Aorta (tissue), 5 donors: ENCODE data around the gene TLE2. TPM values are rescaled to one million over a fixed set of nuclear protein-coding genes. Genes with fewer than 3 reads are reported as not detected.
"Not testable (repeated sequence)": the region's sequence is repeated elsewhere in the genome, so short reads cannot be mapped to it uniquely, and the experiment has no call there.

ENCODE experiments used
- ATAC-seq: fragments of 200-7000 bp; cut with Tn5 transposase; one replicate; pipeline ENCODE4 v1.9.1; 2022; ENCODE audit warnings: moderate library complexity; ENCODE audit not compliant: low FRiP score
- DNase-seq, 2 donors: peaks; one replicate each; pipeline ENCODE4 v3.0.0-alpha.2; 2020
- H3K27ac ChIP-seq, 2 donors: one replicate each; pipeline ENCODE4 v1.5.1; 2013; ENCODE audit warnings: low read length in 2 of 2, mild to moderate bottlenecking in 2 of 2, moderate library complexity in 2 of 2, control low read depth in 1 of 2, inconsistent platforms in 1 of 2, low read depth in 1 of 2
- H3K27me3 ChIP-seq, 2 donors: one replicate each; pipeline ENCODE4 v1.6.1; 2013; ENCODE audit warnings: control low read depth in 1 of 2, low read length in 1 of 2, mild to moderate bottlenecking in 1 of 2, moderate library complexity in 1 of 2; ENCODE audit not compliant: insufficient read depth in 2 of 2, control insufficient read depth in 1 of 2
- H3K36me3 ChIP-seq, 2 donors: one replicate each; pipeline ENCODE4 v1.6.1; 2013; ENCODE audit warnings: control low read depth in 1 of 2, low read length in 1 of 2, mild to moderate bottlenecking in 1 of 2; ENCODE audit not compliant: insufficient read depth in 2 of 2, control insufficient read depth in 1 of 2
- H3K4me1 ChIP-seq, 2 donors: one replicate each; pipeline ENCODE4 v1.6.1; 2013; ENCODE audit warnings: low read length in 2 of 2, control low read depth in 1 of 2, mild to moderate bottlenecking in 1 of 2, moderate library complexity in 1 of 2; ENCODE audit not compliant: insufficient read depth in 2 of 2, control insufficient read depth in 1 of 2
- H3K4me3 ChIP-seq, 2 donors: one replicate each; pipeline ENCODE4 v1.5.1; 2013; ENCODE audit warnings: low read length in 2 of 2, control low read depth in 1 of 2, mild to moderate bottlenecking in 1 of 2
- H3K9me3 ChIP-seq: one replicate; pipeline ENCODE4 v1.6.1; 2013; ENCODE audit warnings: mild to moderate bottlenecking, low read length; ENCODE audit not compliant: control insufficient read depth
- WGBS, 2 donors: extraction: QIAGEN DNeasy Blood & Tissue Kit; methylation state at CpG; one replicate each; pipeline ENCODE4 v1.1.7; 2013; 5-methylcytosine and 5-hydroxymethylcytosine counted together
- intact Hi-C, 2 donors: fragments of 100-400 bp; cut with DNase I; formaldehyde crosslinking; loops; one replicate each; pipeline versions ENCODE4 v1.14.2 to v1.15.0; 2022
- polyA plus RNA-seq, 2 donors: library from polyadenylated mRNA; stranded (reverse); fragments of 200-250 nt; gene quantifications; one replicate each; pipeline ENCODE4 v1.2.3, GENCODE V29; 2013
- total RNA-seq, 2 donors: library from RNA; stranded (reverse); fragmentation: NEBNext Ultra II Directional; extraction: Animal tissue kit (Norgen Biotek cat#: 25700); gene quantifications; one replicate each; pipeline ENCODE4 v1.2.1, GENCODE V29; 2021
- donor health status: healthy with polysubstance abuse.
- donor health status: Bipolar disorder and iron deficiency.
- donor health status: DM: no; HTN: no; CAD: no.
- donor health status: DM: no; HTN: no; CAD: no.
- donor health status: DM: yes; HTN: yes; CAD: no.

Gene TLE2
- total and polyA plus RNA-seq, 4 donors = 32.7 to 127 (median 43.9) TPM

DNA sequence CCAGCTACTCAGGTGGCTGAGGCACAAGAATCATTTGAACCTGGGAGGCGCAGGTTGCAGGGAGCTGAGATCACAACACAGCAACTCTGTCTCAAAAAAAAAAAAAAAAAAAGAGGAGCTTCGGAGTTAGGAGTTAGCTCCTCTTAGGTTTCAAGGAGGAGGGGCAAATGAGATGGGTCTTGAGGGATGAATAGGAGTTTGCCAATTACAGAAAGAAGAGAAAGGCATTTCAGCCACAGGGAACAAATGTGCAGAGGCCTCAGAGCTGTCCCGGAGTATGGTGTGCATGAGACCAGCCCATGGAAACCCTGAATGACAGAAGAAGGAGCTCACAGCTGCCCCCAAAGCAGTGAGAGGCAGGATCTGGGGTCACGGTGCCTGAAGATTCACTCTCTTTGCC lies 24.6 kb downstream of the TLE2 start:
- Histone ChIP-seq H3K4me3 (no peak overlapping the region), H3K27ac (no peak overlapping the region), H3K9me3 (no peaks in the 10 kb centered on the region), H3K27me3 (no peaks in the 10 kb centered on the region), H3K36me3 (no peaks in the 10 kb centered on the region), H3K4me1 (no peaks in the 10 kb centered on the region)
- DNase-seq (no peak), ATAC-seq (no peak)
- 89 to 91% methylated on average over 4 of the region's 4 CpGs for WGBS, 2 donors
- intact Hi-C loops = no loop called here

DNA sequence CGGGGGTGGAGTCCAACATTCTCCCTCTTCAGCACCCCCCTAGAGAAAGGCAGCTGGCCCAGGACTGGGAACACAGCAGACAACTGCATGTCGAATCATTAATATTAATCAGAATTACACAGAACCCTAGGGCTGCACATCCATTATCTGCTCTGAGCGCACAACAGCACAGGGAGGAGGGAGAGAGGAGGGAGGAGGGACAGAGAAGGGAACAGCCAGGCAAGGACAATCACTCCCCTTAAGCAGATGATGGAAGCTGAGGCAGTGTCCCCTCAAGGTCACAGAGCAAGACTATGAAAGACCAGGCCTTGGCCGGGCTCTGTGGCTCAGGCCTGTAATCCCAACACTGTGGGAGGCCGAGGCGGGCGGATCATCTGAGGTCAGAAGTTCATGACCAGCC lies 26.0 kb downstream of the TLE2 start:
- no peak overlapping the region for H3K4me3 ChIP-seq
- no peaks in the 10 kb centered on the region for H3K9me3 ChIP-seq
- no peaks in the 10 kb centered on the region for H3K27me3 ChIP-seq
- DNase-seq = no peak
- intact Hi-C loops = no loop called here
- H3K36me3 ChIP-seq = no peaks in the 10 kb centered on the region
- ATAC-seq = no peak
- no peaks in the 10 kb centered on the region for H3K4me1 ChIP-seq
- WGBS, 2 donors = 93 to 95% methylated on average over 7 of the region's 7 CpGs
- H3K27ac ChIP-seq = no peak overlapping the region

DNA sequence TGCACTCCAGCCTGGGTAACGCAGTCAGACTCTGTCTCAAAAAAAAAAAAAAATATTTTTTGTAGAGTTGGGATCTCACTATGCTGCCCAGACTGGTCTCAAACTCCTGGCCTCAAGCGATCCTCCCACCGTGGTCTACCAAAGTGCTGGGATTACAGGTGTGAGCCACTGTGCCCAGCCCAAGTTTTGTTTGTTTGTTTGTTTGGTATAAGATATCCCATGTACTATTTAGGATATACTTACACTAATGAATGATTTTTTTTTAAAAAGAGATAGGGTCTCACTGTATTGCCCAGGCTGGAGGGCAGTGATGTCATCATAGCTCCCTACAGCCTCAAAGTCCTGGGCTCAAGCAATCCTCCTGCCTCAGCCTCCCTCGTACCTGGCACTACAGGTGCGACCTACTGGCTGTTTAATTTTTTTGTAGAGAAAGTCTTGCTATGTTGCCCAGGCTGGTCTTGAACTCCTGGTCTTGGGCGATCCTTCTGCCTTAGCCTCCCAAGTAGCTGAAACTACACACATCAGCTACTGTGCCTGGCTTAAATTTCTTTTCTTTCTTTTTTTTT lies 27.8 kb downstream of the TLE2 start:
- H3K4me3 ChIP-seq = no peak overlapping the region
- no peaks in the 10 kb centered on the region for H3K27me3 ChIP-seq
- intact Hi-C loops = no loop called here
- H3K4me1 ChIP-seq = no peaks in the 10 kb centered on the region
- no peaks in the 10 kb centered on the region for H3K9me3 ChIP-seq
- ATAC-seq (no peak), DNase-seq (no peak)
- WGBS, 2 donors = 94 to 96% methylated on average over 6 of the region's 6 CpGs
- H3K36me3 ChIP-seq = no peaks in the 10 kb centered on the region
- H3K27ac ChIP-seq = no peak overlapping the region

DNA sequence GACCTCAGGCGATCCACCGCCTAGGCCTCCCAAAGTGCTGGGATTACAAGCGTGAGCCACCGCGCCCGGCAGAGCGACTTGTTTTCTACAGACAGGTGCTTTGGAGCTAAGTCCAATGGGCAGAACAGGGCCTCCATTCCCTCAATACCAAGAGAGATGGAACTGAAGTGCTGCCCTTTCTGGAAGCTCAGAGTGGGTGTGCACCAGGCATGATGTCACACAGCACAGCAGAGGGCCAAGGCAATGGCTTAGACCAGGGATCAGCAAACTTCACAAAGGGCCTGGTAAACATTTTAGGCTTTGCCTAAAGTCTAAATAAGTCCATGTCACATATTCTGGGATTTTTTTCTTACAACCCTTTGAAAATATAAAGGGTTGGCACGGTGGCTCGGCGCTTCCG lies 30.4 kb downstream of the TLE2 start:
- Histone ChIP-seq H3K27ac (no peak overlapping the region), H3K4me1 (no peaks in the 10 kb centered on the region), H3K36me3 (no peaks in the 10 kb centered on the region), H3K4me3 (no peak overlapping the region), H3K27me3 (no peaks in the 10 kb centered on the region), H3K9me3 (no peaks in the 10 kb centered on the region)
- no peak for ATAC-seq
- intact Hi-C loops = no loop called here
- no peak for DNase-seq
- WGBS, 2 donors = 85 to 96% methylated on average over 11 of the region's 11 CpGs

DNA sequence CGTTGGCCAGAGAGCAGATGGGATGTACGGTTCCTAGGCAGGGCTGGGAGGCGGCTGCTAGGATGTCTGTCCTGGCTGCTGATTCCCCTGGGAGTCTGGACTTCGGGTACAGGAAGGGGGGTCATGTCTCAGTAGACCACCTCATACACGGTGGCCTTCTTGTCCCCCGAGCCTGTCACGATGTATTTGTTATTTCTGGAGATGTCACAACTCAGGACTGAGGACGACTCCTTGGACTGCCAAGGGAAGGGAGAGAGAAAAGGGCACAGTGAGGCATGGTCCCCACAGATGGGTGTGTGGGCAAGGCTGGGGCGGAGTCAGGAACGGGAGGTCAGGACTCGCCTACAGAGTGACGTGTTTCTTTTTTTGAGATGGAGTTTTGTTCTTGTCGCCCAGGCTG lies 31.4 kb downstream of the TLE2 start:
- intact Hi-C loops = no loop called here
- no peak for ATAC-seq
- no peaks in the 10 kb centered on the region for H3K27me3 ChIP-seq
- H3K9me3 ChIP-seq = no peaks in the 10 kb centered on the region
- H3K36me3 ChIP-seq = no peaks in the 10 kb centered on the region
- H3K27ac ChIP-seq = no peak overlapping the region
- no peak overlapping the region for H3K4me3 ChIP-seq
- H3K4me1 ChIP-seq = no peaks in the 10 kb centered on the region
- DNase-seq = no peak
- WGBS, 2 donors = 70 to 75% methylated on average over 13 of the region's 13 CpGs

DNA sequence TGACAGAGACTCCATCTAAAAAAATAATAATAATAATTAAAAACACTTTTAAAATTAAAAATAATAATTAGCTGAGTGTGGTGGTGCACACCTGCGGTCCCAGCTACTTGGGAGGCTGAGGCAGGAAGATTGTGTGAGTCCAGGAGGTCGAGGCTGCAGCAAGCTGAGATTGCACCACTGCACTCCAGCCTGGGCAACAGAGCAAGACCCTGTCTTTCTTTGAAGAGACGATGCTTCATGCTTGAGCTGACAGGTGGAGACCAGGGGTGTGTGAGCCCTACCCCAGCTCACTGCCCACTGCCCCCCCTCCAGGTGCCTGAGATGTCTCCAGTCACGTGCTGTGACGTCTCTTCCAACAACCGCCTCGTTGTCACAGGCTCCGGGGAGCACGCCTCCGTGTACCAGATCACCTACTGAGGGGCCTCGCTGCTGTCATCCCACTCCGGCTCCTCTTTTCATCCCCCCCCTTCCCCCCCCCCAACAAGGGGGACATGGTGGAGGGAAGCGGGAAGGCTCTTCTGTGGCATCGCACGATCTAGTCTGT lies 34.4 kb downstream of the TLE2 start:
- no peaks in the 10 kb centered on the region for H3K9me3 ChIP-seq
- no peaks in the 10 kb centered on the region for H3K4me1 ChIP-seq
- ATAC-seq (no peak), DNase-seq (no peak)
- intact Hi-C loops = no loop called here
- no peaks in the 10 kb centered on the region for H3K27me3 ChIP-seq
- 88 to 89% methylated on average over 15 of the region's 15 CpGs for WGBS, 2 donors
- no peak overlapping the region for H3K27ac ChIP-seq
- no peaks in the 10 kb centered on the region for H3K36me3 ChIP-seq
- H3K4me3 ChIP-seq = no peak overlapping the region

DNA sequence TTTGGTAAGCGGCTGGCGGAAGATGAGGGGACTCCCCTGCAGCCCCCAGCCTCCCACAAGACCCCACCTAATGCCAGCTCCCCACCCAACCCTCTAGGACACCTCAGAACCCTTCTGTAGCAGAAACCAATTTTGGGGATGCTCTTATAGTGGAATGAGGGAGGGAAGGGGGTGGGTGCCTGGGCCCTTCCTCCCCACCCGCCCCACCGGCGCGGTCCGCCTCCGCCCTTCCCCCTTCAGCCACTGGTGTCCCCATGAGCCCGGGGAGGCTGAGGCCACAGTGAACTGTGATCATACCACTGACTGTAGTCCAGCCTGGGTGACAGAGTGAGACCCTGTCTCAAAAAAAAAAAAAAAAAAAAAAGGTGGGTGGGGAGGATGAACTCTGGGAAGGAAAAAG lies 35.5 kb downstream of the TLE2 start:
- H3K4me1 ChIP-seq = no peaks in the 10 kb centered on the region
- WGBS, 2 donors = 63 to 67% methylated on average over 7 to 9 of the region's 9 CpGs
- H3K36me3 ChIP-seq = no peaks in the 10 kb centered on the region
- intact Hi-C loops = no loop called here
- DNase-seq (no peak), ATAC-seq (no peak)
- no peak overlapping the region for H3K27ac ChIP-seq
- H3K27me3 ChIP-seq = no peaks in the 10 kb centered on the region
- no peak overlapping the region for H3K4me3 ChIP-seq
- no peaks in the 10 kb centered on the region for H3K9me3 ChIP-seq

DNA sequence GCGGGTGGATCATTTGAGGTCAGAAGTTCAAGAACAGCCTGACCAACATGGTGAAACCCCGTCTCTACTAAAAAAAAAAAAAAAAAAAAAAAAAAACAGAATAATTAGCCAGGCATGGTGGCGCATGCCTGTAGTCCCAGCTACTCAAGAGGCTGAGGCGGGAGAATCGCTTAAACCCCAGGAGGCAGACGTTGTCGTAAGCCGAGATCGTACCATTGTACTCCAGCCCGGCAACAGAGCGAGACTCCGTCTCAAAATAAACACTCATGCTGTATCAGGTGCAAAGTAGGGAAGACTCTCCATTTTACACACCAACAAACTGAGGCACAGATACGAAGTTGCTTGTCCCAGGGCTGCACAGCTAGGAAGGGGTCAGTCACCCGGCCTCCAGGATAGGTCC lies 36.1 kb downstream of the TLE2 start:
- no peak for DNase-seq
- WGBS, 2 donors = 64 to 77% methylated on average over 14 of the region's 14 CpGs
- Histone ChIP-seq H3K9me3 (no peaks in the 10 kb centered on the region), H3K4me3 (no peak overlapping the region), H3K36me3 (no peaks in the 10 kb centered on the region), H3K4me1 (no peaks in the 10 kb centered on the region), H3K27me3 (no peaks in the 10 kb centered on the region), H3K27ac (no peak overlapping the region)
- intact Hi-C loops = no loop called here
- ATAC-seq = no peak

DNA sequence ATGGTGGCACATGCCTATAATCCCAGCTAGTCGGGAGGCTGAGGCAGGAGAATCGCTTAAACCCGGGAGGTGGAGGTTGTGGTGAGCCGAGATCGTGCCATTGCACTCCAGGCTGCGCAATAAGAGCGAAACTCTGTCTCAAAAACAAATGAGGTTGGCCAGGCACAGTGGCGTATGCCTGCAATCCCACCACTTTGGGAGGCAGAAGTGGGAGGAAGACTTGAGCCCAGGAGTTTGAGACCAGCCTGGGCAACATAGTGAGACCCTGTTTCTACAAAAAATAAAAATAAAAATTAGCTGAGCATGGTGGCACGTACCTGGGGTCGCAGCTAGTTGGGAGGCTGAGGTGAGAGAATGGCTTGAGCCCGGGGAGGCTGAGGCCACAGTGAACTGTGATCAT lies 36.7 kb downstream of the TLE2 start:
- intact Hi-C loops, H3K9me3 ChIP-seq, ATAC-seq, H3K4me3 ChIP-seq, H3K27ac ChIP-seq, H3K27me3 ChIP-seq, H3K36me3 ChIP-seq, H3K4me1 ChIP-seq, DNase-seq: not testable (repeated sequence)
- 94 to 95% methylated on average over 11 of the region's 11 CpGs for WGBS, 2 donors
